NCI-H345 treated with DMSO at 0.1 percent for 48 hours (cell line): ENCODE results near the gene GRK6.

Source experiments
- DNase-seq: peaks from one replicate; lab custom pipeline; 2025; ENCODE audit not compliant: unreplicated experiment; lab: John Stamatoyannopoulos, UW

GRK6 gene

GRCh38 chr5:177439518-177440053 is 13.1 kb downstream of the GRK6 start:
- no peak for DNase-seq

- DNase-seq, result no peak
Observed at GRCh38 chr5:177440211-177440989, 13.9 kb downstream of the GRK6 start.

GRCh38 chr5:177440990-177441780 is 14.7 kb downstream of the GRK6 start:
- no peak for DNase-seq

GRCh38 chr5:177442066-177442826 is 15.8 kb downstream of the GRK6 start:
- DNase-seq, result no peak

GRCh38 chr5:177443144-177443983 is 16.9 kb downstream of the GRK6 start:
- DNase-seq, result no peak

- no peak for DNase-seq
Observed at GRCh38 chr5:177444106-177445051, 17.9 kb downstream of the GRK6 start.

GRCh38 chr5:177445052-177445916 is 18.8 kb downstream of the GRK6 start:
- DNase-seq, result no peak

- no peak for DNase-seq
Observed at GRCh38 chr5:177445917-177446199, 19.4 kb downstream of the GRK6 start.

GRCh38 chr5:177446200-177447065 is 20.0 kb downstream of the GRK6 start, which contains the start of gene PRR7:
TSS of gene PRR7 (plus strand) at chr5:177446814. CDS start at chr5:177455068, 8,254 bp downstream.
- DNase-seq, result peak; percentile 56

- DNase-seq, result peak; percentile 63
Observed at GRCh38 chr5:177447066-177447610, 20.7 kb downstream of the GRK6 start.

GRCh38 chr5:177447611-177448243 is 21.3 kb downstream of the GRK6 start:
- DNase-seq, result no peak

- no peak for DNase-seq
Observed at GRCh38 chr5:177448244-177448950, 21.9 kb downstream of the GRK6 start.

- no peak for DNase-seq
Observed at GRCh38 chr5:177449140-177450061, 22.9 kb downstream of the GRK6 start.

GRCh38 chr5:177450667-177451424 is 24.4 kb downstream of the GRK6 start:
- DNase-seq, result no peak
